Activated CD4-positive, alpha-beta T cell treated with anti-CD3 and anti-CD28 coated beads, Interleukin-2, amount 50 U/mL, for 1 hour (primary cell): ENCODE data around the gene TBX21.
"Not testable (repeated sequence)": the region's sequence is repeated elsewhere in the genome, so short reads cannot be mapped to it uniquely, and the experiment has no call there.

Experiments used
- DNase-seq: peaks from one replicate; pipeline ENCODE4 v3.0.0-alpha.2; 2020

Gene TBX21

GRCh38 chr17:47733674-47734410 lies 806 bp downstream of the TBX21 start:
- DNase-seq, result no peak

DNA sequence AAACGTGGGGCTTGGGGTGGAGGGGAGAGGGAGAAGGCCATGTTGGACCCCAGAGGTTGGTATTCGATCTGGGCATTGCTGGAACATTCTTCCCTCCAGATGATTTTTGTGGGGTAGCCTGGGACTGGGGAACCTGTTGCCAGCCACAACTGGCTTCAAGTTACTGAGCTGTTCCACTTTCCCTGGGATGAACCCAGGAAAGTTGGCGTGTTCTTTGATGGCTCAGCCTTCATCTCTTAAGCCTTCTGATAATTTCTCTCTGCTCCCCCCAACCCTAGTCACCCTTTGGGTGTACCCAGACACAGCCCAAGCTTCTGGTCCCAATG lies 2.1 kb downstream of the TBX21 start:
- DNase-seq, result no peak

DNA sequence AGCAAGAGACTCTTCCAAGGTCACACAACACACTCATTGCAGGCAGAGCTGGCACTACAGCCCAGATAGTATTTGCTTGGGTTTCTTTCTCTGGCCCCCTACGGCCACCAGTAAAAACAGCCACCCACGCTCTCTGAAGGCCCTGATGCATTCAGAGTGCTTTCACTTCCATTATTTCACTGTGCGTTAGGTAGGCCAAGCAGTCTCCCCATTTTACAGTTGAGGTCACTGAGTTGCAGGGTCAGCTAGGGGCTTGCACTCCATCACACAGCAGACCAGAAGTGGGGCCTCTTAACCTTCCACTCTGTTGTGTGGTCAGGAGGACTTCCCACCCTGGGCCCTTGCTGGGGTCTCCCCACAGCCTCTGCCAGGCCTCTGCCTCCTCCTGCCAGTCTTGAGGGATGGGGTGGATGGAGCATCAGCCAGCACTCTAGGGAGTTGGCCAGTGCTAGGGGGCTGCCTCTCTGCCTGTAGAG lies 2.5 kb downstream of the TBX21 start:
- DNase-seq, result no peak

DNA sequence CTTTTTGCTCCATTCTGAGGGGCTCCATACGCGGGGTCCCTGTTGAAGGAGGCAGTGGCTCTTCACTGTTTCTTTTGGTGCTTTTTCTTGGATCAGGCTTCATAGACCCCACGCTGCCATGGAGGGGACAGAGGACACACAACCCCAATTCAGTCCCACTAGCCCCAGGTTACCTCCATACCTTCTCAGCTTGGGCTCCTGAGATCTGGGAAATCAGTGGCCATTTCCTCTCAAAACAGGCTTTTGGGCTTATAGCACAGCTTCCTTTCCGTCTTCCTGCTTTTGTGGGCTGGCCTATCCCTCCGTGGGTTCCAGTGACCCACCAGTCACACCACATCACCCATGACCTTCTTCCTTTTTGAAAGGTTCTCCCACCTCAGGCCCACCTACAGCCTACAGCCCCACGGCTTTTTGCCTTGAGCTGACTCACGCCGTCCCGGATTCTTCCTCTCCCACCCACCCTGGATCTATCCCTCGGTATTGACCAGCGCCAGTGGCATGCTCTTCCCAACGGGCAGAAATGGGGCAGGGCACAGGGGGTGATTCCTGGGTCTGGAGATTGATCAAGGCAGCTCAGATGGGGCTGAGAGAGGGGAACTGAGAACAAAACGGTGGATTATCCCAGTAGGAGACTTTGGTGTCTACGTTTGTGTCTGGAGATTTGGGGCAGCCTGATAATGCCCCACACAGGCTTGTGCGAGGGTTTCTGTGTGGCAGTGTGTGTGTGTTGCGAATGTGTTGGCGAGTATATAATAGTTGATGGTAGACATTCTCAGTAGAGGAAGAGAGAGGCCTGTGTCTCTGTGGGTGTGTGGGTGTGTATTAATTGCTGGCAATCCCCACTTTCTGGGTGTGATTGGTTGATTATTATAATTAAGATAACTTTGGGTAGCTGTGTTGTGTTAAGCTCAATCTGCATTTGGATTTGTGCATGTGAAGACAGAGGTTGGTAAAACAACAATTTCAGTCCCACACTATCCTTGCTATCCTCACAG lies 3.8 kb downstream of the TBX21 start:
- no peak for DNase-seq

GRCh38 chr17:47738178-47738577 lies 5.1 kb downstream of the TBX21 start:
- DNase-seq, result no peak

DNA sequence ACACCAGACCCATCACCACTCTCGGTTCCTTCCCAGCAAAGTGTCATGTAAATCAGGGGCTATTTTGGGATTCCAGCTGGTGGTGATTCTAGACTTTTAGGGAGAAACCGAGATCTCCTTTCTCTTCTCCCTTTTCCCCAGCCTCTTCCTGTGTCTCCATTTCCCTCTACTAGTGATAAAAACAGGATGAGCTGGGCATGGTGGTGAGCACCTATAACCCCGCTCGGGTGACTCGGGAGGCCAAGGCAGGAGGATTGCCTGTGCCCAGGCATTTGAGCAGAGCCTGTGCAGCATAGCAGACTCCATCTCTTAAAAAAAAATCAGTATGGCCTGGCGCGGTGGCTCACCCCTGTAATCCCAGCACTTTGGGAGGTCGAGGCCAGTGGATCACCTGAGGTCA lies 6.1 kb downstream of the TBX21 start:
- no peak for DNase-seq

DNA sequence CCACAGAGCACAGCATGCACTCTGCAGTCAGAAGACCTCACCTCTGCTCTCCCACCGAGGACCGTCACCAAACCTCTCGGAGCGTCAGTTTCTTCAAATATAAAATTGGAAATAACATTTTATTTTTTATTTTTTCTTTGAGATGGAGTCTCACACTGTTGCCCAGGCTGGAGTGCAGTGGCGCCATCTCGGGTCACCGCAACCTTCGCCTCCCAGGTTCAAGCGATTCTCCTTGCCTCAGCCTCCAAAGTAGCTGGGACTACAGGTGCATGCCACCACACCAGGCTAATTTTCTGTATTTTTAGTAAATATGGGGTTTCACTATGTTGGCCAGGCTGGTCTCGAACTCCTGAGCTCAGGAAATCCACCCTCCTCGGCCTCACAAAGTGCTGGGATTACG lies 6.9 kb downstream of the TBX21 start:
- DNase-seq, result not testable (repeated sequence)

GRCh38 chr17:47741109-47741792 lies 8.2 kb downstream of the TBX21 start:
- no peak for DNase-seq

GRCh38 chr17:47741793-47742145 lies 8.7 kb downstream of the TBX21 start:
- DNase-seq, result no peak

DNA sequence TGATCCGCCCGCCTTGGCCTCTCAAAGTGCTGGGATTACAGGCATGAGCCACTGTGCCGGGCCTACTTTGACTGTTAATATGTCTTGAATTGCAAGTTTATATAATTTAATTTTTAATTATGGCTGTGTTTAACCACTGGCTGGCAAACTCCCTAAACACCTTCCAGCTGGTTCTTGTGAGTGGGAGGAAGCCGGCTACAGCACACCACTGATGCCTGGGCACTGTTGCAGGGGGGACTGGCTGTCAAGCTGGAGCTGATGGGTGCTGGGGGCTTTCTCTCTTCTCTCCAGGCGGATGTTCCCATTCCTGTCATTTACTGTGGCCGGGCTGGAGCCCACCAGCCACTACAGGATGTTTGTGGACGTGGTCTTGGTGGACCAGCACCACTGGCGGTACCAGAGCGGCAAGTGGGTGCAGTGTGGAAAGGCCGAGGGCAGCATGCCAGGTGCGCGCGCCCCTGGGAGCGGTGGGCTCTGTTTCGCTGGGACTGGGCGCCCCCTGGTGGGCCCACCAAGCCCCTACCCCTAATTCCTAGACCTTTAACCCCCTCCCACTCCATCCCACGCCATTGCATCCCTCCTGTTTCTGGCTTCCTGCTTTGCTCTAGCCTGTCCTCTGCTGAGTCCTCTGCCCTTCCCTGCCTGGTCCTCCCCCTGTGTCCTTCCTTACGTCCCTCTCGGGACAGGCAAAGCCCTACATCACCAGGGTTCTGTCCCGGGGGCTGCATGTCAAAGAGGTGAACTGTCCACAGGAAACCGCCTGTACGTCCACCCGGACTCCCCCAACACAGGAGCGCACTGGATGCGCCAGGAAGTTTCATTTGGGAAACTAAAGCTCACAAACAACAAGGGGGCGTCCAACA lies 9.5 kb downstream of the TBX21 start:
- peak; percentile 37 for DNase-seq

DNA sequence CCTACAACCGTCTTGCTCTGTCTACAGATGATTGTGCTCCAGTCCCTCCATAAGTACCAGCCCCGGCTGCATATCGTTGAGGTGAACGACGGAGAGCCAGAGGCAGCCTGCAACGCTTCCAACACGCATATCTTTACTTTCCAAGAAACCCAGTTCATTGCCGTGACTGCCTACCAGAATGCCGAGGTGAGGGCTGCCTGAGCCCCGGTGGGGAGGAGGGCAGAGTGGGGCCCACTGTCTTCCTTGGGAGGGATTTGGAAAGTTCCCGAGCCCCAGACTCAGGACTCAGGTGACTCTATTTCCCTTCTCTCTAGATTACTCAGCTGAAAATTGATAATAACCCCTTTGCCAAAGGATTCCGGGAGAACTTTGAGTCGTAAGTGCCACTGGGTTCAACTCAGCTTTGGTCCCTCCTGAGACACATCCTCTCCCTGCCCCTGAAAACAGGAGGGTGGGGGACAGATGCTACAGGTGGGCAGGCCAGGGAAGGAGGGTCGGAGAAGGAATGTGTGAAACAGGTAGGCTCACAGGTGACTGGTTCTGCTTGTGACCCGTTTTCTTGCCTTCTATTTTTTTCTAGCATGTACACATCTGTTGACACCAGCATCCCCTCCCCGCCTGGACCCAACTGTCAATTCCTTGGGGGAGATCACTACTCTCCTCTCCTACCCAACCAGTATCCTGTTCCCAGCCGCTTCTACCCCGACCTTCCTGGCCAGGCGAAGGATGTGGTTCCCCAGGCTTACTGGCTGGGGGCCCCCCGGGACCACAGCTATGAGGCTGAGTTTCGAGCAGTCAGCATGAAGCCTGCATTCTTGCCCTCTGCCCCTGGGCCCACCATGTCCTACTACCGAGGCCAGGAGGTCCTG lies 11.4 kb downstream of the TBX21 start:
- DNase-seq, result no peak

DNA sequence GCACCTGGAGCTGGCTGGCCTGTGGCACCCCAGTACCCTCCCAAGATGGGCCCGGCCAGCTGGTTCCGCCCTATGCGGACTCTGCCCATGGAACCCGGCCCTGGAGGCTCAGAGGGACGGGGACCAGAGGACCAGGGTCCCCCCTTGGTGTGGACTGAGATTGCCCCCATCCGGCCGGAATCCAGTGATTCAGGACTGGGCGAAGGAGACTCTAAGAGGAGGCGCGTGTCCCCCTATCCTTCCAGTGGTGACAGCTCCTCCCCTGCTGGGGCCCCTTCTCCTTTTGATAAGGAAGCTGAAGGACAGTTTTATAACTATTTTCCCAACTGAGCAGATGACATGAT lies 12.0 kb downstream of the TBX21 start:
- no peak for DNase-seq

DNA sequence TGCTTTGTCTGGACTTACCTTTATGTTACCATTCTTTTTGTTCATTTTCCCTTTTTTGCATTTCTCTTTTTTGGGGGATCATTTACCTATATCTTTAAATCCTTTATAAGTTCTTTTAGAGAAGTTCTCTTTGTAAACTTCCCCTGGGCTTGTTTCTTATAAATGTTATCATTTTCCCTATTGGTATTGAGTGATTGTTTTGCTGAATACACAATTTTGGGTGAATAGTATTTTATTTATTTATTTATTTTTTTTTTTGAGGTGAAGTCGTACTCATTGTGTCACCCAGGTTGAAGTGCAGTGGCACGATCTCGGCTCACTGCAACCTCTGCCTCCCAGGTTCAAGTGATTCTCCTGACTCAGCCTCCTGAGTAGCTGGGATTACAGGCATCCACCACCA lies 18.4 kb downstream of the TBX21 start:
- DNase-seq, result no peak

DNA sequence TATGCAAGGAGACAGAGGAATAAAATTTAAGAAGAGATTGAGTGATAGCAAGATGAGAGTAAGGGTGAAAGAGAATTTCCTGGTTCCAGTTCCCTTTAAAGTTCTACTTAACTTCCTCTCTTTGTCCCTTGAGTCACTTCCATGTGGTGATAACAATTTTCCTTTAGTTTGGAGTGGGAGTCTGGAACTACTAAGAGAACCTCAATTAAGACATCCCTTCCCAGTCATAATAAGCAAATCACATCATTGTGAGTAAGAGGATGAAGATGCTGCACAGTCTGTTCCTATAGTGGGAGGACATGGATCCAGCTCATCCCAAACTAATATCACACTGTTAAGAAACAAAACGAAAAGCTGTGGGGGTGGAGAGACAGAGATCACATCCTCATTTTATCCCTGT lies 24.4 kb downstream of the TBX21 start:
- no peak for DNase-seq

DNA sequence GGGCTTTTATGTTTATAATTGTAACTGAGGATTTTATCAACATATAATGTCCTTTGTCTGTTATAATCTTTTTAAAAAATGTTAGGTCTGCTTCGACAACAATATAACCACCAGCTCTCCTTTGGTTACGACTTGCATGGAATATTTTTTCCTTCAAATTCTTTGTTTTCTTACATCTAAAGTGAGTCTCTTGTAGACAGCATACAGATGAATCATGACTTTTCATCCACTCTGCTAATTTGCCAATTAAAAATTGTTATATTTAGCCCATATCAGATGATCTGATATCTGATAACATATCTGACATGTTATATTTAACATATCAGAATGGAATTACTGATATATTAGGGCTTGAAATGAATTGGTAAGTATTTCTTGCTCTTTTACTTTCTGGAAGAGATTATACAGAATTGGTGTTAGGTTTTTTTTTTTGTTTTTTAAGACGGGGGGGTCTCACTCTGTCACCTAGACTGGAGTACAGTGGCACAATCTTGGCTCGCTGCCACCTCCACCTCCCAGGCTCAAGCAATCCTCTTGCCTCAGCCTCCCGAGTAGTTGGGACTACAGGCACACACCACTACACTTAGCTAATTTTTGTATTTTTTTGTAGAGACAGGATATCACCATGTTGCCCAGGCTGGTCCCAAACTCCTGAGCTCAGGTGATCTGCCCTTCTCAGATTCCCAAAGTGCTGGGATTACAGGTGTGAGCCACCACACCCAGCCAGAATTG lies 27.5 kb downstream of the TBX21 start:
- no peak for DNase-seq

GRCh38 chr17:47762728-47763127 lies 29.7 kb downstream of the TBX21 start:
- no peak for DNase-seq

DNA sequence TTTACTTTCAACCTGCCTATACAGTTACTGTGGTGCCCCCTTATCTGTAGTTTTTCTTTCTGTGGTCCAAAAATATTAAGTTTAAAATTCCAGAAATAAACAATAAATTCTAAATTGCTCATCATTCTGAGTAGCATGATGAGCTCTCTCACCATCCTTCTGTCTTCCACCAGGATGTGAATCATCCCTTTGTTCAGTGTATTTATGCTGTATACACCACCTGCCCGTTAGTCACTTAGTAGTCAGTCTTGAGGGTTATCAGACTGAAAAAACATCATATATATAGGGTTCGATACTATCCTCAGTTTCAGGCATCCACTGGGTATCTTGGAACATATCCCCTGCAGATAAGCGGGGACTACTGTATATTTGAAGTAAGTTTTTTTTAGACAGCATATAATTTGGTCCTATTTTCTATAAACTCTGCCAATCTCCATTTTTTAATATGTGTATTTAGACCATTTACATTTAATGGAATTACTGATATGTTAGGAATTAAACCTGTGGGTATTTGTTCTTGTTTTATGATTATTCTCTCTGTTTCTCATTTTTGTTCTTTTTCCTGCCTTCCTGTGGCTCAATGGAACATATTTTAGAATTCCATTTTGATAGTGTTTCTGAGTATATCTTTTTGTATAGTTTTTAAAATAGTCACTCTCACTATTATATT lies 31.0 kb downstream of the TBX21 start:
- no peak for DNase-seq

GRCh38 chr17:47773649-47774048 lies 40.6 kb downstream of the TBX21 start:
- DNase-seq, result not testable (repeated sequence)

- DNase-seq, result no peak
These were observed 41.3 kb downstream of the TBX21 start for GRCh38 chr17:47774331-47774730.

DNA sequence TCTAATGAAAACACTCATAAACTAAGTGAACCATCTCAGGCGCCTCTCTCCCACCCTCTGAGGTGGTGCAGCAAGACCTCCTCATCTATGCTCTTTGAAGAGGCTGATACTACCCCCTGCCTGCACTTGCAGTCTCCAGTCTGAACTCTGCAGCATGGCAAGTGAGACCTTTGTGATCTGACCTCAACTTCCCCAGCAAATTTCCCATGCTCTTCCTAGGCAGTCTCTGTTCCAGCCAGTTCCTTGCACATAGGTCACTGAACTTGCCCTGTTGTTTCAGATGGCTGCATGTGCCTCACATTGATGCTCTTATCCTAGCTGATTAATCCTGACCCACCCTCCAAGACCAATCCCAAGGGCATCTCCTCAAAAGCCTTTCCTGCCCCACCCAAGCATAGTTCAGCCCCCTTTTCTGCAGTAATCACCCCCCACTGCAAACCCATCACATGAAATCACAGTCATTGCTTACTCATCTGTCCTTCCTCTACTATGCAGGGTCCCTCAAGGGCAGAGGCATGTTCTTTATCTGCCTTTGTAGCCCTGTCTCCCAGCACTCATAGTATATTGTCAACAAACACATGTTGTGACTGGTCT lies 42.0 kb downstream of the TBX21 start:
- DNase-seq, result no peak
